IMR-90 (cell line): ENCODE data around the gene UBE2J1. TPM values are rescaled to one million over a fixed set of nuclear protein-coding genes. Genes with fewer than 3 reads are reported as not detected.
A peak's percentile ranks its signal among the peaks of the same experiment; 100 is the strongest.

Source experiments
- ATAC-seq: fragments of 200-7000 bp; cut with Tn5 transposase; 2 replicates; pipeline ENCODE4 v1.9.1; 2020; ENCODE audit warnings: low read depth, mild to moderate bottlenecking, moderate library complexity
- BruUV-seq: library from RNA; stranded (reverse); fragments of 400-500 nt; replicated peaks from 2 replicates; lab custom pipeline; 2021; lab: Mats Ljungman, UMichigan
- CTCF ChIA-PET: fragments of 300-600 bp; formaldehyde crosslinking; extraction: SDS; loops from one replicate; lab custom pipeline; 2021; ENCODE audit warnings: antibody characterized with exemption; lab: Yijun Ruan, JAX
- POLR2A ChIA-PET: fragments of 300-600 bp; sonication (Branson Sonifier 250); formaldehyde crosslinking; loops from one replicate; lab custom pipeline; 2022; ENCODE audit warnings: antibody characterized with exemption; ENCODE audit not compliant: unreplicated experiment; lab: Charles Lee
- DNase-seq: peaks from one replicate; pipeline ENCODE4 v3.0.0; 2013
- H2AFZ ChIP-seq: replicated peaks from 2 replicates; pipeline ENCODE3; 2013; ENCODE audit warnings: low read length, mild to moderate bottlenecking; ENCODE audit not compliant: poor library complexity
- H2AK5ac ChIP-seq: 2 replicates; pipeline ENCODE4 v1.6.1; 2013; ENCODE audit warnings: low read depth, low read length, inconsistent platforms
- H2AK9ac ChIP-seq: replicated peaks from 2 replicates; pipeline ENCODE3; 2013; ENCODE audit warnings: mild to moderate bottlenecking, low read depth, low read length, moderate library complexity; ENCODE audit not compliant: poor library complexity
- H2BK120ac ChIP-seq: 2 replicates; pipeline ENCODE4 v1.6.1; 2013; ENCODE audit warnings: low read depth, low read length, inconsistent platforms
- H2BK15ac ChIP-seq: 3 replicates; pipeline ENCODE4 v1.6.1; 2013; ENCODE audit warnings: low read depth, low read length, inconsistent platforms
- H2BK20ac ChIP-seq: 2 replicates; pipeline ENCODE4 v1.6.1; 2013; ENCODE audit warnings: low read depth, mild to moderate bottlenecking, inconsistent platforms, low read length, moderate library complexity
- H2BK5ac ChIP-seq: 2 replicates; pipeline ENCODE4 v1.6.1; 2013; ENCODE audit warnings: mild to moderate bottlenecking, low read depth, low read length, inconsistent platforms; ENCODE audit not compliant: poor library complexity, severe bottlenecking
- H3K14ac ChIP-seq: replicated peaks from 2 replicates; pipeline ENCODE4 v1.6.1; 2013; ENCODE audit warnings: low read depth, low read length, inconsistent platforms
- H3K18ac ChIP-seq: 2 replicates; pipeline ENCODE4 v1.6.1; 2013; ENCODE audit warnings: low read depth, low read length, control low read depth
- H3K23ac ChIP-seq: 2 replicates; pipeline ENCODE4 v1.6.1; 2013; ENCODE audit warnings: low read depth, low read length, inconsistent platforms
- H3K27ac ChIP-seq: 2 replicates; pipeline ENCODE4 v1.5.1; 2013; ENCODE audit warnings: mild to moderate bottlenecking, control low read depth, low read length; ENCODE audit not compliant: insufficient read depth
- H3K27me3 ChIP-seq: 2 replicates; pipeline ENCODE4 v1.6.1; 2013; ENCODE audit warnings: low read length; ENCODE audit not compliant: control insufficient read depth, insufficient read depth
- H3K36me3 ChIP-seq: 2 replicates; pipeline ENCODE4 v1.6.1; 2013; ENCODE audit warnings: low read length, mixed read lengths; ENCODE audit not compliant: control insufficient read depth, insufficient read depth
- H3K4ac ChIP-seq: 2 replicates; pipeline ENCODE4 v1.6.1; 2013; ENCODE audit warnings: low read depth, low read length, inconsistent platforms
- H3K4me1 ChIP-seq: 2 replicates; pipeline ENCODE4 v1.6.1; 2013; ENCODE audit warnings: low read length, mixed read lengths; ENCODE audit not compliant: control insufficient read depth, insufficient read depth
- H3K4me2 ChIP-seq: 2 replicates; pipeline ENCODE4 v1.6.1; 2013; ENCODE audit warnings: low read depth, mild to moderate bottlenecking, control low read depth, low read length, moderate library complexity
- H3K4me3 ChIP-seq: 2 replicates; pipeline ENCODE4 v1.5.1; 2013; ENCODE audit warnings: low read depth, mild to moderate bottlenecking, control low read depth, low read length, moderate library complexity; ENCODE audit not compliant: insufficient read depth
- H3K56ac ChIP-seq: 2 replicates; pipeline ENCODE4 v1.6.1; 2013; ENCODE audit warnings: low read length, inconsistent platforms; ENCODE audit not compliant: insufficient read depth; ENCODE audit errors: extremely low read depth
- H3K79me1 ChIP-seq, 2 experiments: 2 replicates each; pipeline ENCODE4 v1.6.1; 2013; ENCODE audit warnings: low read length in 2 of 2, inconsistent platforms in 1 of 2, low read depth in 1 of 2
- H3K9ac ChIP-seq: 2 replicates; pipeline ENCODE4 v1.6.1; 2013; ENCODE audit warnings: low read depth, low read length, control low read depth
- H3K9me1 ChIP-seq: 2 replicates; pipeline ENCODE4 v1.6.1; 2013; ENCODE audit warnings: low read length, inconsistent platforms; ENCODE audit not compliant: insufficient read depth
- H3K9me3 ChIP-seq: 2 replicates; pipeline ENCODE4 v1.6.1; 2013; ENCODE audit warnings: low read length; ENCODE audit not compliant: control insufficient read depth, insufficient read depth
- H4K20me1 ChIP-seq: 2 replicates; pipeline ENCODE4 v1.6.1; 2013; ENCODE audit warnings: low read length, inconsistent platforms; ENCODE audit not compliant: insufficient read depth
- H4K5ac ChIP-seq: 2 replicates; pipeline ENCODE4 v1.6.1; 2013; ENCODE audit warnings: mild to moderate bottlenecking, low read depth, low read length, control low read depth
- H4K8ac ChIP-seq, 2 experiments: 2 replicates each; pipeline ENCODE4 v1.6.1; 2013; ENCODE audit warnings: low read depth in 2 of 2, low read length in 2 of 2, control low read depth in 1 of 2, inconsistent platforms in 1 of 2
- H4K91ac ChIP-seq: 2 replicates; pipeline ENCODE4 v1.6.1; 2013; ENCODE audit warnings: low read depth, low read length, inconsistent platforms; ENCODE audit not compliant: insufficient read depth
- MAFK ChIP-seq: IDR thresholded peaks from 2 replicates; pipeline ENCODE4 v1.6.1; 2012; ENCODE audit warnings: low read depth, low read length, improper control_type of control experiment
- MXI1 ChIP-seq: IDR thresholded peaks from 2 replicates; pipeline ENCODE4 v1.6.1; 2012; ENCODE audit warnings: low read depth, mild to moderate bottlenecking, low read length, moderate library complexity, borderline replicate concordance
- WGBS, 2 experiments: methylation state at CpG; one replicate each; pipeline versions ENCODE4 v1.1.5 to v1.1.7; 2013; ENCODE audit warnings: missing lambda C conversion rate in 2 of 2; ENCODE audit not compliant: insufficient read length in 1 of 2; ENCODE audit errors: extremely low coverage in 2 of 2; 5-methylcytosine and 5-hydroxymethylcytosine counted together
- dilution Hi-C: fragments of 300-500 bp; cut with HindIII; formaldehyde crosslinking; loops from one replicate; pipeline ENCODE4 v1.14.3; 2018; ENCODE audit warnings: low sequenced_read_pairs; ENCODE audit not compliant: unreplicated experiment
- in situ Hi-C: fragments of 300-500 bp; cut with MboI; formaldehyde crosslinking; loops from 3 replicates; pipeline ENCODE4 v1.14.3; 2019; ENCODE audit warnings: low sequenced_read_pairs, inconsistent platforms, mixed read lengths
- intact Hi-C: fragments of 100-400 bp; cut with micrococcal nuclease; formaldehyde crosslinking; loops from 2 replicates; pipeline ENCODE4 v1.10.0; 2022
- polyA plus RNA-seq, 3 experiments: library from polyadenylated mRNA; depleted of rRNA; stranded (reverse); fragments of >200 nt; gene quantifications; 2 replicates each; pipeline ENCODE4 v1.2.3, GENCODE V29; 2012; ENCODE audit warnings: low replicate concordance in 1 of 3
- total RNA-seq: library from RNA; depleted of rRNA; stranded (reverse); fragments of >200 nt; gene quantifications from 2 replicates; pipeline ENCODE4 v1.2.3, GENCODE V29; 2012

UBE2J1 gene
- total and polyA plus RNA-seq, 2 of the 4 experiments (the other 2 are of a cell fraction) = 20.9 to 35.3 TPM

- Histone ChIP-seq H4K20me1 (peaks cover 17% of the 10 kb centered on the region; the same call in 1 of the 2 replicates), H3K4me3 (no peak within 1 kb of the TSS), H4K91ac (no peak within 1 kb of the TSS), H3K9me1 (peaks cover 8% of the 10 kb centered on the region; the same call in 1 of the 2 replicates), H3K14ac (no peak within 1 kb of the TSS), H2AK5ac (no peak within 1 kb of the TSS), H3K56ac (no peak within 1 kb of the TSS), H4K5ac (no peak within 1 kb of the TSS), H3K4ac (no peak within 1 kb of the TSS), H3K23ac (no peak within 1 kb of the TSS), H2BK120ac (no peak within 1 kb of the TSS), H3K27ac (no peak within 1 kb of the TSS), H2AFZ (no peak within 1 kb of the TSS), H3K9me3 (no peaks in the 10 kb centered on the region), H3K18ac (no peak within 1 kb of the TSS), H3K36me3 (peaks cover 5% of the 10 kb centered on the region), H3K4me1 (peaks cover 6% of the 10 kb centered on the region; the same call in 1 of the 2 replicates), H2BK20ac (no peak within 1 kb of the TSS), H3K27me3 (no peaks in the 10 kb centered on the region), H3K79me1 (no peaks in the 10 kb centered on the region), H3K4me2 (no peak within 1 kb of the TSS), H4K8ac (no peak within 1 kb of the TSS), H2BK15ac (no peak within 1 kb of the TSS), H2AK9ac (no peak within 1 kb of the TSS), H3K9ac (no peak within 1 kb of the TSS), H2BK5ac (no peak within 1 kb of the TSS)
- in situ Hi-C loops = no loop called here
- no peak for ATAC-seq
- dilution Hi-C loops = no loop called here
- WGBS, 2 experiments = no CpG with 5 or more reads among the region's 6 CpGs
- ChIA-PET CTCF (no interaction called here), POLR2A (interaction anchor here (0.5 kb wide), 1 partner anchor 16 kb away, joined by 4 read pairs; no protein-coding TSS in a partner anchor)
- intact Hi-C loops = no loop called here
- no peak for DNase-seq
- TF ChIP-seq MXI1 (no peak), MAFK (0 out of 2 replicates have a peak, but pooled peaks have one; percentile 12)
- BruUV-seq = no TSS peak
Observed at GRCh38 chr6:89315249-89315885, 37.2 kb downstream of the UBE2J1 start, which contains the start of gene GABRR2. GABRR2 (minus strand) TSS chr6:89315299; CDS start chr6:89315165, 134 bp downstream.
